ENCODE measurements around the gene IKZF3.

DNA sequence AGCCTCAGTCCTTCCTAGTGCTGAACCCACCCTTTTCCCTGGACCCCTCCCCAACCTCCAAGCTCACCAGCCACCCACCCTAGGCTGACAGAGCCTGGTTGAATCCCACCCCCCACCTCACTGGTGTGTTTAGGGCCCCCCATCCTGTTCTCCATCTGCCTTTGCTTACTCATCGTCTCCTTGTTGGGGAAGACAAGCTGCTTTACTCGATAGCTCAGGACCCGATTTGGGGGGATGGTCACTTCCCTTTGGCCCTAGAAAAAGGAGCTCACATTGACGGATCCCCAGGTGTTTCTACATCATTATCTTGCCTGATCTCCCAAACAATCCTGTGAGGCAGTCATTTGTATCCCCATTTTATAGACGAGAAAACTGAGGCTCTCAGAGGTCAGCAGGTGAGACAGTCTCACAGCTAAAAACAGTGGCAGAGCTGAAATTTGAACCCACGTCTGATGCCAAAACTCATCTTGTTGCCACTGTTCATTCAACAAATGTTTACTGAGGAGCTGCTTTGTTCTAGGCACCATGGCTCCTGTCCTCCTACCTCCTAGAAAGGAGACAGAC lies 44.8 kb upstream of the IKZF3 start:
- TF ChIP-seq, protein P1, sequence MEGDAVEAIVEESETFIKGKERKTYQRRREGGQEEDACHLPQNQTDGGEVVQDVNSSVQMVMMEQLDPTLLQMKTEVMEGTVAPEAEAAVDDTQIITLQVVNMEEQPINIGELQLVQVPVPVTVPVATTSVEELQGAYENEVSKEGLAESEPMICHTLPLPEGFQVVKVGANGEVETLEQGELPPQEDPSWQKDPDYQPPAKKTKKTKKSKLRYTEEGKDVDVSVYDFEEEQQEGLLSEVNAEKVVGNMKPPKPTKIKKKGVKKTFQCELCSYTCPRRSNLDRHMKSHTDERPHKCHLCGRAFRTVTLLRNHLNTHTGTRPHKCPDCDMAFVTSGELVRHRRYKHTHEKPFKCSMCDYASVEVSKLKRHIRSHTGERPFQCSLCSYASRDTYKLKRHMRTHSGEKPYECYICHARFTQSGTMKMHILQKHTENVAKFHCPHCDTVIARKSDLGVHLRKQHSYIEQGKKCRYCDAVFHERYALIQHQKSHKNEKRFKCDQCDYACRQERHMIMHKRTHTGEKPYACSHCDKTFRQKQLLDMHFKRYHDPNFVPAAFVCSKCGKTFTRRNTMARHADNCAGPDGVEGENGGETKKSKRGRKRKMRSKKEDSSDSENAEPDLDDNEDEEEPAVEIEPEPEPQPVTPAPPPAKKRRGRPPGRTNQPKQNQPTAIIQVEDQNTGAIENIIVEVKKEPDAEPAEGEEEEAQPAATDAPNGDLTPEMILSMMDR (IDR thresholded peaks at IDR 0.05), result no peak
- TF ChIP-seq POLR2A (IDR thresholded peaks at IDR 0.05), result no peak
